ENCODE measurements around the gene GCDH. TPM values are rescaled to one million over a fixed set of nuclear protein-coding genes. Genes with fewer than 3 reads are reported as not detected.
A peak's percentile ranks its signal among the peaks of the same experiment; 100 is the strongest.

GCDH gene
- total RNA-seq, 1 donor from 2014 or later: 35.7 TPM

- peak; percentile 93 for DNase-seq (ENCODE audit: extremely low read depth, low read depth, low spot score)
Measured at GRCh38 chr19:12937927-12938778, 47.2 kb downstream of the GCDH start, which contains the start of gene CALR. TSS of gene CALR (plus strand) at chr19:12938609. CDS start at chr19:12938680, 71 bp downstream.

DNA sequence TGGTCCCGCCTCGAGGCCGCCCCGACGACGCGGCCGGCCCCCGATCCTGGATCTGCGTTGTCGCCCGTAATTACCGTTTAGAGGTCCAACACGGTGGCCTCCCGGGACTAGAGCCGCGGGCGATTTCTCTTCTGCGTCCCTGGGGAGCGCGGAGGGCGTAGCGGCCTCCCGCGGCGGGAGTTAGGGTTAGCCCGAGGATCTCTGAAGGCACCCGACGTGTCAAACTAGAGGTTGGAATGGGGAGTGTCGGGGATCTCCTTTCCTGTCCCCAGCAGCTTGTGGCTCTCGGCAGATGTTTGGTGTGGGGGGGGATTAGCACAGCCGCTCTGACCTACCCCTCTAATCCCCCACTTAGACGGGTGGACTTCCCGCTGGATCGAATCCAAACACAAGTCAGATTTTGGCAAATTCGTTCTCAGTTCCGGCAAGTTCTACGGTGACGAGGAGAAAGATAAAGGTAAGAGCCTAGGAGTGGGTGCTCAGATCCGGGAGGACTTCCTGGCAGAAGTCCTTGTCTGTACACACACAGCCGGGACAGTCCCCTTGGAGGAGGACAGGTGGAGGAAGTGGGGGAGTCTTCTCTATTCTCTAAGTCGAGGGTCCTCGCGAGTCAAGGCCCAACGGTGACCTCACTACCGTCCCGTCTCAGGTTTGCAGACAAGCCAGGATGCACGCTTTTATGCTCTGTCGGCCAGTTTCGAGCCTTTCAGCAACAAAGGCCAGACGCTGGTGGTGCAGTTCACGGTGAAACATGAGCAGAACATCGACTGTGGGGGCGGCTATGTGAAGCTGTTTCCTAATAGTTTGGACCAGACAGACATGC is 48.0 kb downstream of the GCDH start:
- DNase-seq (ENCODE audit: extremely low read depth, low read depth, low spot score): no peak

DNA sequence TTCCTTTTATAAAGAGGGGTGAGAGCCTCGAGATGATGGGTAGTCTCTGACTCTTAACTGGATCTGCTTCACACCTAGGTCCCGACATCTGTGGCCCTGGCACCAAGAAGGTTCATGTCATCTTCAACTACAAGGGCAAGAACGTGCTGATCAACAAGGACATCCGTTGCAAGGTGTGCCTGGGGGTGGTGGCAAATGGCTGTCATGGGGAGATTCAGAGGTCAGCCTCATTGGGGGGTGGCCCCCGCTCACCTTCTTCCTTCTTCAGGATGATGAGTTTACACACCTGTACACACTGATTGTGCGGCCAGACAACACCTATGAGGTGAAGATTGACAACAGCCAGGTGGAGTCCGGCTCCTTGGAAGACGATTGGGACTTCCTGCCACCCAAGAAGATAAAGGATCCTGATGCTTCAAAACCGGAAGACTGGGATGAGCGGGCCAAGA is 49.0 kb downstream of the GCDH start:
- no peak for DNase-seq (ENCODE audit: extremely low read depth, low read depth, low spot score)

DNA sequence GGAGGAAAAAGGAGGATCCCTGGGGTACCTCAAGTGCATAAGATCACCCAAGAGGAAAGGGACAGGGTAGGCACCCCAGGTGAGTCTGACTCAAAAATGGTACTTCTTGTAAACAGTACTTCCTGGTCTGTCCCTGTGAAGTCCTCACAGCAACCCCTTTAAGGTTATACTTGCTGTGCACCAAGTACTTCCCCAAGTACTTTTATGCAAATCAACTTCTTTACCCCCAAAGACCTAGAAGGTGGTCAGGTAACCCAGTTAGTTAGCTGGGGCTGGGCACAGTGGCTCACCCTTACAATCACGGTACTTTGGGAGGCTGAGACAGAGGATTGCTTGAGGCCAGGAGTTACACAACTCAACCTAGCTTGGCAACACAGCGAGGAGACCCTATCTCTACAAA is 49.9 kb downstream of the GCDH start:
- no peak for DNase-seq (ENCODE audit: extremely low read depth, low read depth, low spot score)

GRCh38 chr19:12943437-12944044 is 52.6 kb downstream of the GCDH start:
- no peak for DNase-seq (ENCODE audit: extremely low read depth, low read depth, low spot score)

DNA sequence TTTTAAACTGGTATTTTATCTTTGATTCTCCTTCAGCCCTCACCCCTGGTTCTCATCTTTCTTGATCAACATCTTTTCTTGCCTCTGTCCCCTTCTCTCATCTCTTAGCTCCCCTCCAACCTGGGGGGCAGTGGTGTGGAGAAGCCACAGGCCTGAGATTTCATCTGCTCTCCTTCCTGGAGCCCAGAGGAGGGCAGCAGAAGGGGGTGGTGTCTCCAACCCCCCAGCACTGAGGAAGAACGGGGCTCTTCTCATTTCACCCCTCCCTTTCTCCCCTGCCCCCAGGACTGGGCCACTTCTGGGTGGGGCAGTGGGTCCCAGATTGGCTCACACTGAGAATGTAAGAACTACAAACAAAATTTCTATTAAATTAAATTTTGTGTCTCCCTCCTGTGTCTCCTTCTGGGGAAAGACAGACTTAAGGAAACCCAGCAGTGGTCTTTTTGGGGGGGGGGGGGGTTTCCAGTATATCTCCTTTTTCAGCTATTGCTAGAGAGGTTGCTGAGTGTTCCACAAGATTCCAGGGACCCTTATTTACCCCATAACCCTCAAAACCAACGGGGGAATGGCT is 53.2 kb downstream of the GCDH start:
- no peak for DNase-seq (ENCODE audit: extremely low read depth, low read depth, low spot score)

DNA sequence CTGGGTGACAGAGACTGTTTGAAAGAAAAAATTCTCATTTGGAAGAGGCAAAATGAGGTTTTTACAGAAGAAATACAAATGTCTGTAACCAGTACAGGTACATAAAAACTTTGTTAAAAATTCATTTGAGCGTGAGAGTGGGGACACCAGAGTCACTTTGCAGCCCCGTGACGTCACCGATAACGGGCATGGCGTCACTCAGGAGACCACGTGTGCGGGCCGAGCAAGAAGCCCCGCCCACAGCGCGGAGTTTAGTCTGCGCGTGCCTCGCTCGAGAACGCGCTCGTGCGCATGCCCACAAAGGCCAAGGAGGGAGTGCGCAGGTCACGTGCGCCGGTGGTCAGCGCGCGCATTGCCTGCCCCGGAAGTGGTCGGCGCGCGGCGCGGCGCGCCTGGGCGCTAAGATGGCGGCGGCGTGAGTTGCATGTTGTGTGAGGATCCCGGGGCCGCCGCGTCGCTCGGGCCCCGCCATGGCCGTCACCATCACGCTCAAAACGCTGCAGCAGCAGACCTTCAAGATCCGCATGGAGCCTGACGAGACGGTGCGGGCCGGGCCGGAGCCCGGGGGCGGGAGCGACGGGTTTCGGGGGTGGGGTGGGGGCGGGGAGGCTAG is 54.6 kb downstream of the GCDH start, which contains the start of gene RAD23A:
Gene RAD23A (plus strand): TSS at position 384 of the 613 bp plus-strand sequence. CDS start 87 bp downstream, at position 471.
- DNase-seq (ENCODE audit: extremely low read depth, low read depth, low spot score): peak; percentile 78

DNA sequence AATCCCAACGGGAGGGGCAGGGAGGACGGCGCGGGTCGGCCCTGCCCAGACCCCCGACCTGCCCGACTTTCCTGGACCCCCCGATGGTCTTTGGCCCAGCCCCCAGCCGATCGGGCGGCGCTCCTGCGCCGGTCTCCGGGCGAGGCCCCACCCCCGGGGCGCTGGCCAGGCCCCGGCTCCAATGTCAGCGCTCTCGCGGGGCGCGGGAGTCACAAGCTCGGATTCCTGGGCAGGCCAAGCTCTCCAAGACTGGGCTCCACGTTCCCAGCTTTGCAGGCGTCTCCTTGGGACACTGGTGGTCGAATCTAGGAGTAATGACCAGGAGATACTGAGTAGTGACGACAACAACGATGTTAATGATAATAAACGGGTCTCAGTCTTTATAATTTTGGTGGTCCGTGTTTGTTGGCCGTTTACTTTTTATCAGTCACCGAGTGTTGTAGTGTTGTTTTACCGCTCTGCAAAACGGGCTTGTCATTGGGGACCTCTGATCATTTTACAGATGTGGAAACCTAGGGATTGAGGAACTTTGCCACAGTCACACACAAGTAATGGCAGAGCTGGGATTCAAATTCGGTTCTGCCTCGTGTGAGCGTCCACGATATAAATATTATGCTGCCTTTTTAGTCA is 55.2 kb downstream of the GCDH start:
- DNase-seq (ENCODE audit: extremely low read depth, low read depth, low spot score): no peak

- DNase-seq (ENCODE audit: extremely low read depth, low read depth, low spot score): no peak
Measured at GRCh38 chr19:12946731-12947496, 56.0 kb downstream of the GCDH start.

DNA sequence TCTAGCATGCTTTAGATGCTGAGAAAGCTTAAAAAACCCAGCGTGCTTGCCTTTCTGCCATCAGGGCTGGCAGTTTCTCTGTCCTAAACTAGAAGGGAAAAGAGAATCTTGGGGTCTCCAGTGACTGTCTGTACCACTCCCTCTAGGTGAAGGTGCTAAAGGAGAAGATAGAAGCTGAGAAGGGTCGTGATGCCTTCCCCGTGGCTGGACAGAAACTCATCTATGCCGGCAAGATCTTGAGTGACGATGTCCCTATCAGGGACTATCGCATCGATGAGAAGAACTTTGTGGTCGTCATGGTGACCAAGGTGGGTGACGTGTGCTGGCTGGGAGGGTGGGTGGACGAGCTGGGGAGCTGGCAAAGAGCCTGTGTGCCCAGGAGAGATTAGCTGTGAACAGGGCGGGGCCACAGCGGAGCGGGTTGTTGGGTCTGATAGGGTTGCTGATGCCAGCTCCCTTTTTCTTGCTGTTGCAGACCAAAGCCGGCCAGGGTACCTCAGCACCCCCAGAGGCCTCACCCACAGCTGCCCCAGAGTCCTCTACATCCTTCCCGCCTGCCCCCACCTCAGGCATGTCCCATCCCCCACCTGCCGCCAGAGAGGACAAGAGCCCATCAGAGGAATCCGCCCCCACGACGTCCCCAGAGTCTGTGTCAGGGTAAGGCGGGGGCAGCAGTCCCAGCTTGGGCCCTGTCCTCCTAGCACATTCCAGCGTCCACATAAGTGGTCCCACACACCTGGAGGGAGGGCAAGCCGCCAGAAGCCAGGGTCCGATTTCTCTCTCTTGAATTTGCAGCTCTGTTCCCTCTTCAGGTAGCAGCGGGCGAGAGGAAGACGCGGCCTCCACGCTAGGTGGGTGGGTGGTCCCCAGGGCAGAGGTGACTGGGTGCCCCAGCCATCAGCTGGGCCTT is 57.0 kb downstream of the GCDH start:
- no peak for DNase-seq (ENCODE audit: extremely low read depth, low read depth, low spot score)

DNA sequence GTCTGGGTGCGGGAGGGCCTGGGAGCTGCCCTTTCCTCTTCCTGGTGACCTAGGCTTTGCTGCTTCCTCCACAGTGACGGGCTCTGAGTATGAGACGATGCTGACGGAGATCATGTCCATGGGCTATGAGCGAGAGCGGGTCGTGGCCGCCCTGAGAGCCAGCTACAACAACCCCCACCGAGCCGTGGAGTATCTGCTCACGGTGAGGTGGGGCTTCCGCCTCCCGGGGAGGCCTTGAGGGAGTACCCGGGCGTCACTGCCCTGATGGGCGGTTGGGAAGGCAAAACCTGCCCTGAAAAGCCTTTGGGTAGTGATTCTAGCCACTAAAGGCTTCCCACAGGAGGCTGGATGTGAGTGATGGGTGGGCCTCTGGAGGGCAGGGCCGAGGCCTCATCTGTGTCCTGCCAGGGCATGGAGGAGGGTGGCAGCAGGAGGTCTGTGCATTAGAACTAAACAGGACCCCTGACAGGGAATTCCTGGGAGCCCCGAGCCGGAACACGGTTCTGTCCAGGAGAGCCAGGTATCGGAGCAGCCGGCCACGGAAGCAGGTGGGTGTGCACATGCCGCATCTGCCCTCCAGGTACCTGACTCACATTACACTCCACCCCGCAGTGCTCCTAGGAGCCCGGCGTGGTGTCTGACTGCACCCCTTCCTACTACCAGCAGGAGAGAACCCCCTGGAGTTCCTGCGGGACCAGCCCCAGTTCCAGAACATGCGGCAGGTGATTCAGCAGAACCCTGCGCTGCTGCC is 57.8 kb downstream of the GCDH start:
- DNase-seq (ENCODE audit: extremely low read depth, low read depth, low spot score): no peak

Other genes with a start within 250 kb of the GCDH start
- gene MAN2B1, start 224.4 kb upstream of the GCDH start, total RNA-seq: 108 and 113 TPM in 2 replicates
- gene WDR83, start 224.4 kb upstream of the GCDH start, total RNA-seq: 10.2 and 13.8 TPM in 2 replicates
- gene DHPS, start 209.3 kb upstream of the GCDH start, total RNA-seq: 86.9 and 87.5 TPM in 2 replicates
- gene GNG14, start 203.2 kb upstream of the GCDH start, total RNA-seq: 2.1 TPM in 1 of 2 replicates, not detected in the other
- gene FBXW9, start 194.5 kb upstream of the GCDH start, total RNA-seq: 8.0 and 12.1 TPM in 2 replicates
- 56.9 and 60.2 TPM in 2 replicates for gene TNPO2, start 167.2 kb upstream of the GCDH start, total RNA-seq
- gene TRIR, start 156.5 kb upstream of the GCDH start, total RNA-seq: 380 and 408 TPM in 2 replicates
- 65.0 and 88.7 TPM in 2 replicates for gene GET3, start 153.7 kb upstream of the GCDH start, total RNA-seq
- gene BEST2, start 139.4 kb upstream of the GCDH start, total RNA-seq: not detected in 2 replicates
- 24.9 and 33.1 TPM in 2 replicates for gene HOOK2, start 115.6 kb upstream of the GCDH start, total RNA-seq
- 110 and 298 TPM in 2 replicates for gene JUNB, start 99.7 kb upstream of the GCDH start, total RNA-seq
- 325 and 362 TPM in 2 replicates for gene PRDX2, start 89.4 kb upstream of the GCDH start, total RNA-seq
- gene THSD8, start 89.1 kb upstream of the GCDH start, total RNA-seq: not detected in 2 replicates
- 16.4 and 17.2 TPM in 2 replicates for gene RNASEH2A, start 84.6 kb upstream of the GCDH start, total RNA-seq
- not detected in 2 replicates for gene RTBDN, start 56.6 kb upstream of the GCDH start, total RNA-seq
- gene MAST1, start 52.6 kb upstream of the GCDH start, total RNA-seq: 0.64 and 3.2 TPM in 2 replicates
- gene DNASE2, start 9.7 kb upstream of the GCDH start, total RNA-seq: 40.1 and 56.4 TPM in 2 replicates
- not detected in 2 replicates for gene KLF1, start 4.0 kb upstream of the GCDH start, total RNA-seq
- gene SYCE2, start 28.1 kb downstream of the GCDH start, total RNA-seq: 0.64 TPM in 1 of 2 replicates, not detected in the other
- gene FARSA, start 42.6 kb downstream of the GCDH start, total RNA-seq: 74.0 TPM in 2 replicates
- gene CALR, start 47.4 kb downstream of the GCDH start, total RNA-seq: 1,355 and 1,382 TPM in 2 replicates
- gene RAD23A, start 54.7 kb downstream of the GCDH start, total RNA-seq: 86.7 and 105 TPM in 2 replicates
- 58.2 and 64.6 TPM in 2 replicates for gene GADD45GIP1, start 66.1 kb downstream of the GCDH start, total RNA-seq
- 0.05 TPM in 1 of 2 replicates, not detected in the other for gene DAND5, start 78.4 kb downstream of the GCDH start, total RNA-seq
- 4.9 and 5.0 TPM in 2 replicates for gene NFIX, start 104.3 kb downstream of the GCDH start, total RNA-seq
- gene LYL1, start 211.7 kb downstream of the GCDH start, total RNA-seq: 92.6 and 105 TPM in 2 replicates
- gene TRMT1, start 225.6 kb downstream of the GCDH start, total RNA-seq: 39.8 and 40.0 TPM in 2 replicates
- gene NACC1, start 227.1 kb downstream of the GCDH start, total RNA-seq: 75.0 and 99.9 TPM in 2 replicates